BLaER1 (cell line): ENCODE data around the gene ZDHHC11B.
"Not testable (repeated sequence)": the region's sequence is repeated elsewhere in the genome, so short reads cannot be mapped to it uniquely, and the experiment has no call there.

Experiments
- H3K27ac ChIP-seq: shearing (Covaris generic); formaldehyde crosslinking; 2 replicates; pipeline ENCODE4 v1.8.1; 2022
- H3K27me3 ChIP-seq: shearing (Covaris generic); formaldehyde crosslinking; 2 replicates; pipeline ENCODE4 v1.8.1; 2022
- H3K36me3 ChIP-seq: shearing (Covaris generic); formaldehyde crosslinking; 2 replicates; pipeline ENCODE4 v1.8.1; 2022
- H3K4me1 ChIP-seq: shearing (Covaris generic); formaldehyde crosslinking; 2 replicates; pipeline ENCODE4 v1.8.1; 2022
- H3K4me2 ChIP-seq: shearing (Covaris generic); formaldehyde crosslinking; 2 replicates; pipeline ENCODE4 v1.8.1; 2022
- H3K4me3 ChIP-seq: shearing (Covaris generic); formaldehyde crosslinking; 2 replicates; pipeline ENCODE4 v1.8.1; 2022
- H3K9ac ChIP-seq: shearing (Covaris generic); formaldehyde crosslinking; 2 replicates; pipeline ENCODE4 v1.8.1; 2022
- H3K9me3 ChIP-seq: shearing (Covaris generic); formaldehyde crosslinking; 2 replicates; pipeline ENCODE4 v1.8.1; 2022
- H4K20me1 ChIP-seq: shearing (Covaris generic); formaldehyde crosslinking; 2 replicates; pipeline ENCODE4 v1.8.1; 2022
- Cebpa-rat ChIP-seq: shearing (Covaris generic); IDR thresholded peaks from 2 replicates; pipeline ENCODE4 v1.8.1; 2022

Gene ZDHHC11B

GRCh38 chr5:746258-746761 lies 38.2 kb downstream of the ZDHHC11B start:
- no peak for TF ChIP-seq Cebpa-rat
- no peak overlapping the region for H3K4me3 ChIP-seq
- H3K4me2 ChIP-seq: no peak overlapping the region; the same call in 1 of the 2 replicates
- no peaks in the 10 kb centered on the region for H4K20me1 ChIP-seq
- no peak overlapping the region for H3K9ac ChIP-seq
- no peaks in the 10 kb centered on the region for H3K9me3 ChIP-seq
- no peaks in the 10 kb centered on the region for H3K27me3 ChIP-seq
- no peaks in the 10 kb centered on the region for H3K36me3 ChIP-seq
- no peak overlapping the region for H3K27ac ChIP-seq
- peaks cover 10% of the 10 kb centered on the region for H3K4me1 ChIP-seq

- H3K4me3 ChIP-seq, H4K20me1 ChIP-seq, H3K27ac ChIP-seq, H3K27me3 ChIP-seq, H3K36me3 ChIP-seq, H3K4me1 ChIP-seq, H3K9me3 ChIP-seq, H3K9ac ChIP-seq: not testable (repeated sequence)
- H3K4me2 ChIP-seq: peak overlapping the region; percentile 56
Measured at GRCh38 chr5:745272-746142, 39.0 kb downstream of the ZDHHC11B start.

GRCh38 chr5:743696-744404 lies 40.7 kb downstream of the ZDHHC11B start:
- not testable (repeated sequence) for H3K4me3 ChIP-seq, H3K36me3 ChIP-seq, H3K9me3 ChIP-seq, H4K20me1 ChIP-seq, H3K4me2 ChIP-seq, H3K27ac ChIP-seq, H3K9ac ChIP-seq, H3K27me3 ChIP-seq, H3K4me1 ChIP-seq

- H3K27ac ChIP-seq, H3K9me3 ChIP-seq, H3K9ac ChIP-seq, H3K27me3 ChIP-seq, H3K4me2 ChIP-seq, H3K4me3 ChIP-seq, H3K4me1 ChIP-seq, H4K20me1 ChIP-seq, H3K36me3 ChIP-seq: not testable (repeated sequence)
Measured at GRCh38 chr5:742276-742675, 42.3 kb downstream of the ZDHHC11B start.

GRCh38 chr5:734145-734544 lies 50.4 kb downstream of the ZDHHC11B start:
- H3K4me1 ChIP-seq, H3K27me3 ChIP-seq, H3K4me2 ChIP-seq, H3K9me3 ChIP-seq, H4K20me1 ChIP-seq, H3K9ac ChIP-seq, H3K4me3 ChIP-seq, H3K27ac ChIP-seq, H3K36me3 ChIP-seq: not testable (repeated sequence)

- H3K4me3 ChIP-seq, H3K27ac ChIP-seq, H3K36me3 ChIP-seq, H3K9ac ChIP-seq, H3K9me3 ChIP-seq, H3K4me1 ChIP-seq, H3K4me2 ChIP-seq, H3K27me3 ChIP-seq, H4K20me1 ChIP-seq: not testable (repeated sequence)
Measured at GRCh38 chr5:732754-733454, 51.6 kb downstream of the ZDHHC11B start.

GRCh38 chr5:729225-729624 lies 55.3 kb downstream of the ZDHHC11B start:
- not testable (repeated sequence) for H3K27me3 ChIP-seq, H3K36me3 ChIP-seq, H4K20me1 ChIP-seq, H3K4me1 ChIP-seq, H3K4me3 ChIP-seq, H3K4me2 ChIP-seq, H3K9me3 ChIP-seq, H3K27ac ChIP-seq, H3K9ac ChIP-seq

- not testable (repeated sequence) for H3K27ac ChIP-seq, H3K4me3 ChIP-seq, H3K4me1 ChIP-seq, H3K36me3 ChIP-seq, H3K4me2 ChIP-seq, H3K9ac ChIP-seq, H3K27me3 ChIP-seq, H4K20me1 ChIP-seq, H3K9me3 ChIP-seq
Measured at GRCh38 chr5:727087-727486, 57.4 kb downstream of the ZDHHC11B start.

- H3K4me2 ChIP-seq, H3K9ac ChIP-seq, H4K20me1 ChIP-seq, H3K27me3 ChIP-seq, H3K36me3 ChIP-seq, H3K27ac ChIP-seq, H3K4me3 ChIP-seq, H3K4me1 ChIP-seq: not testable (repeated sequence)
- peaks cover 14% of the 10 kb centered on the region for H3K9me3 ChIP-seq
Measured at GRCh38 chr5:723865-724264, 60.7 kb downstream of the ZDHHC11B start.

- not testable (repeated sequence) for H3K36me3 ChIP-seq
Measured at GRCh38 chr5:723309-723708, 61.2 kb downstream of the ZDHHC11B start.

GRCh38 chr5:719379-719778 lies 65.2 kb downstream of the ZDHHC11B start:
- not testable (repeated sequence) for H3K4me1 ChIP-seq, H3K27ac ChIP-seq, H4K20me1 ChIP-seq, H3K4me3 ChIP-seq, H3K27me3 ChIP-seq, H3K4me2 ChIP-seq, H3K36me3 ChIP-seq, H3K9ac ChIP-seq
- peaks cover 14% of the 10 kb centered on the region for H3K9me3 ChIP-seq

More at GRCh38 chr5:723309-723708, 61.2 kb downstream of the ZDHHC11B start:
- not testable (repeated sequence) for H4K20me1 ChIP-seq, H3K27me3 ChIP-seq, H3K4me2 ChIP-seq, H3K4me1 ChIP-seq, H3K9ac ChIP-seq, H3K27ac ChIP-seq, H3K4me3 ChIP-seq
- peaks cover 14% of the 10 kb centered on the region for H3K9me3 ChIP-seq
